Mucosa of descending colon (tissue), 3 donors: ENCODE measurements around the gene RGSL1. TPM values are rescaled to one million over a fixed set of nuclear protein-coding genes. Genes with fewer than 3 reads are reported as not detected.
A peak's percentile ranks its signal among the peaks of the same experiment; 100 is the strongest.

Source experiments
- ATAC-seq: fragments of 200-7000 bp; cut with Tn5 transposase; one replicate; pipeline ENCODE4 v1.9.1; 2020; ENCODE audit warnings: mild to moderate bottlenecking, moderate library complexity
- DNase-seq, 3 donors: peaks; one replicate each; pipeline ENCODE4 v3.0.0-alpha.2; 2020
- H3K36me3 ChIP-seq: fragments of 200-600 bp; one replicate; pipeline ENCODE4 v1.8.0; 2021; ENCODE audit warnings: low read depth, mild to moderate bottlenecking
- H3K4me1 ChIP-seq: fragments of 200-600 bp; one replicate; pipeline ENCODE4 v1.8.0; 2021; ENCODE audit warnings: low read depth, mild to moderate bottlenecking
- H3K4me3 ChIP-seq: fragments of 200-600 bp; one replicate; pipeline ENCODE4 v1.8.0; 2021; ENCODE audit warnings: mild to moderate bottlenecking
- H3K9me3 ChIP-seq: fragments of 200-600 bp; one replicate; pipeline ENCODE4 v1.8.0; 2021; ENCODE audit warnings: mild to moderate bottlenecking
- intact Hi-C, 2 donors: fragments of 100-400 bp; cut with DNase I in 1 of 2; cut with micrococcal nuclease in 1 of 2; formaldehyde crosslinking; loops; one replicate each; pipeline versions ENCODE4 v1.11.0 to v1.11.1; 2022; cut with DNase I, micrococcal nuclease
- total RNA-seq, 3 donors: library from RNA; stranded (reverse); fragmentation: NEBNext Ultra II Directional in 2 of 3; extraction: Animal tissue kit (Norgen Biotek cat#: 25700) in 2 of 3; gene quantifications; one replicate each; pipeline versions ENCODE4 v1.2.1 to v1.2.4, GENCODE V29; 2021 to 2023
- TF ChIP-seq, protein P1 (sequence below): fragments of 200-600 bp; IDR thresholded peaks from one replicate; pipeline ENCODE4 v1.8.0; 2022; ENCODE audit warnings: antibody characterized with exemption, mild to moderate bottlenecking
- donor health status: DM: no; HTN: no; CAD: no; lungs with moderate emphysema.
- donor health status: DM: no; HTN: no; CAD: no.
- donor health status: DM: no; HTN: yes; CAD: no.

The RGSL1 gene
- total RNA-seq, 3 donors from 2014 or later, result not detected

DNA sequence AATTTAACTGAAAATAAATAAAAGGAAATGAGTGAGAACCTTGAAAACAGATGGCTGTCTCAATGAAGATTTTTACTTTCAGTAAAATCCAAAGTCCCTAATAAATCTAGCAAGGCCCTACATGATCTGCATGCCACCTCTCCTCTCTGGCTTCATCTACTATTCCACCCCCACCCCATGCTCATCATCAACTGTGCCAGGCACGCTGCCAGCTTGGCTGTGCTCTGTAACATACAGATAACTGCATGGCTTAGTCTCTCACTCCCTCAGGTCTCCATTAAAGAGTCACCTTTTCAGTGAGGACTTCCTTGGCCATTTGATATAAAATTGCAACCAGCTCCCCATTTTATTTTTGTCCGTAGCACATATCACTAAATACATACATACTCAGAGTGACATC, 26.7 kb downstream of the RGSL1 start:
- no peak overlapping the region for H3K4me3 ChIP-seq
- TF ChIP-seq, protein P1, sequence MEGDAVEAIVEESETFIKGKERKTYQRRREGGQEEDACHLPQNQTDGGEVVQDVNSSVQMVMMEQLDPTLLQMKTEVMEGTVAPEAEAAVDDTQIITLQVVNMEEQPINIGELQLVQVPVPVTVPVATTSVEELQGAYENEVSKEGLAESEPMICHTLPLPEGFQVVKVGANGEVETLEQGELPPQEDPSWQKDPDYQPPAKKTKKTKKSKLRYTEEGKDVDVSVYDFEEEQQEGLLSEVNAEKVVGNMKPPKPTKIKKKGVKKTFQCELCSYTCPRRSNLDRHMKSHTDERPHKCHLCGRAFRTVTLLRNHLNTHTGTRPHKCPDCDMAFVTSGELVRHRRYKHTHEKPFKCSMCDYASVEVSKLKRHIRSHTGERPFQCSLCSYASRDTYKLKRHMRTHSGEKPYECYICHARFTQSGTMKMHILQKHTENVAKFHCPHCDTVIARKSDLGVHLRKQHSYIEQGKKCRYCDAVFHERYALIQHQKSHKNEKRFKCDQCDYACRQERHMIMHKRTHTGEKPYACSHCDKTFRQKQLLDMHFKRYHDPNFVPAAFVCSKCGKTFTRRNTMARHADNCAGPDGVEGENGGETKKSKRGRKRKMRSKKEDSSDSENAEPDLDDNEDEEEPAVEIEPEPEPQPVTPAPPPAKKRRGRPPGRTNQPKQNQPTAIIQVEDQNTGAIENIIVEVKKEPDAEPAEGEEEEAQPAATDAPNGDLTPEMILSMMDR, result no peak
- no peaks in the 10 kb centered on the region for H3K4me1 ChIP-seq
- no peaks in the 10 kb centered on the region for H3K9me3 ChIP-seq
- DNase-seq (no peak), ATAC-seq (no peak)
- H3K36me3 ChIP-seq, result no peaks in the 10 kb centered on the region
- intact Hi-C loops, result no loop called here

DNA sequence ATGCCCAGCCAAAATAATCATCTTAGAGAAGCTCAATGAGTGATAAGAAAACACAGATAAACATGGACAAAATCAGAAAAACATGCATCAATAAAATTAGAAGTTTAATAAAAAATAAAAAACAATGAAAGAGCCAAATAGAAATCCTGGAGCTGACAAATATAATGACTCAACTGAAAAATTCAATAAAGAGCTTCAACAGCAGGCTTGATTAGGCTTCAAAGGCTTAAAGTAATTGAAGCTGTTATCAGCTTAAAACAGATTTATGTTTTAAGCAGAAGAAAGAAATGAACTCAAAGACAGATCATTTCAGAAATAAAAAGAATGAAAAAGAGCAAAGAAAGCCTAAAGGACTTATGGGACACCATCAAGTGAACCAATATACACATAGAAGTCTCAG, 28.3 kb downstream of the RGSL1 start:
- TF ChIP-seq, protein P1, result no peak
- Histone ChIP-seq H3K4me1 (no peaks in the 10 kb centered on the region), H3K36me3 (no peaks in the 10 kb centered on the region), H3K9me3 (no peaks in the 10 kb centered on the region), H3K4me3 (no peak overlapping the region)
- ATAC-seq (no peak), DNase-seq (no peak)
- intact Hi-C loops, result no loop called here

DNA sequence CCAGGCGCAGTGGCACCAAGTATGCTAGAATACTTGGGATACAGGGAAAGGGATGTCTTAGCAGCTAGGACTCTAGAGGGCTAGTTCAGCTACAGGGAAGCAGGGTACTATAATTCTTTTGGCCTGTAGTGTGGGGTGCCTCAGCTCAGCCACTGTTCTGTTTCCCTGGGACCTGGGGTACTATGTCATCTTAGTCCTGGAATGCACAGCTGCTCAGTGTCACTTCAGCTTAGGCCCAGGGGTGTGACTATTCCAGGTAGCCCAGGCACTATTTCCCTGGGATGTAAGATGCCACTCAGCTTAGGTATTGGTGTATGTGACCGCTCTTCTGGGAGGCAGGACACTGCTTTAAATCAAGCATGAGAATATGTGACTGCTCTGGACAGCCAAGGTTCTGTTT, 34.1 kb downstream of the RGSL1 start:
- no peak for ATAC-seq
- intact Hi-C loops, result no loop called here
- no peak for DNase-seq
- no peak overlapping the region for H3K4me3 ChIP-seq
- TF ChIP-seq, protein P1, result no peak
- no peaks in the 10 kb centered on the region for H3K36me3 ChIP-seq
- no peaks in the 10 kb centered on the region for H3K9me3 ChIP-seq
- H3K4me1 ChIP-seq, result no peaks in the 10 kb centered on the region

DNA sequence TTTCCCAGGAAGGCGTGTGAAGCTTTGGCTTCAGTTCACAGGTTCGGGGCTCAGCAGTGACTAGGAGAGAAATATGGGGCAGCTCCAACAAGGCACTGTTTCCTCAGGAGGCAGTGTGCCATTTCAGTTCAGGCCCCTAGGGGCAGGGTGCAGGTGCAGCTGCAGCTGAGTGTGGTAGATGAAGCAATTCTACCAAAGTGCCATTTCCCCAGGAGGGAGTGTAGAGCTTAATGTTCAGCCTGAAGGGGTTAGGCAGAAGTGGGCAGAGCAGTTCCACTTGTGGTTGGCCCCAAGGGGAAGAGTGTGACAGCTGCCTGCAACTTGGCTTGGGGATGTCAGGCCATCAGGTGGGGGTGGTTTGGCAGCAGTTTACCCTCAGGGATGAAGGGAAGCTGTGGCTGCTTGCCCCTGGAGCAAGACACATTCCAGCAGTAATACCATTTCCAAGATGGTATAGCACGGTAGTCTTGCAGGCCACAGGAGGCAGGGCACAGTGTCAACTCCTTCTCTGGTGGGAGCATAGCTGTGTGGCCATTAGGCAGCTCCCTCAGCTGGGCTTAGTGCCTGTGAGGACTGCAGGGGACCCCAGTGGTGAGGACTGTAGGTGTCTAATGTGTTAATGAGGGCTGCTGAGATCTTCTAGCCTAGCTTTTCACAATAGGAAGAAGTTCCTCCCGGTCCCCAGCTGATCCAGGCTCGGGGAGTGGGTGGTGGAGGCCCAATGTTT, 34.7 kb downstream of the RGSL1 start:
- Histone ChIP-seq H3K36me3 (no peaks in the 10 kb centered on the region), H3K9me3 (no peaks in the 10 kb centered on the region), H3K4me3 (no peak overlapping the region), H3K4me1 (no peaks in the 10 kb centered on the region)
- DNase-seq, result no peak
- TF ChIP-seq, protein P1, result peak; percentile 16
- intact Hi-C loops, result no loop called here
- peak; percentile 80 for ATAC-seq

DNA sequence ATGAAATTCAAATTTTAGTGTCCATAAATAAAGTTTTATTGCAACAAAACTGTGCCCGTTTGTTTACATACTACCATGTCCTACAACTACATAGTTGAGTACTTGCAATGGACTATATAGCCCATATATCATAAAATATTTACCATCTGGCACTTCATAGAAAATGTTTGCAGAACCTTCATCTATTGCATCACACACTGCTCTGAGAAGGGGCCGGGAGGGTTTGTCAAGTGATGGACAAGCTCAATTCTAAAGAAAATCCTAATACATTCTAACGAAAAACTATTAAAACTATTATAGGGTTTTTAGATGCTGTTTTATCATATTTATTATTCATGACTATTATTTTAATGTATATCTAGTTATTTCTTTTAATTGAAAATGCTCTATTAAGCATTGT, 35.9 kb downstream of the RGSL1 start:
- intact Hi-C loops, result no loop called here
- H3K4me1 ChIP-seq, result no peaks in the 10 kb centered on the region
- ATAC-seq (no peak), DNase-seq (no peak)
- no peaks in the 10 kb centered on the region for H3K36me3 ChIP-seq
- H3K4me3 ChIP-seq, result no peak overlapping the region
- H3K9me3 ChIP-seq, result no peaks in the 10 kb centered on the region
- TF ChIP-seq, protein P1, result no peak

DNA sequence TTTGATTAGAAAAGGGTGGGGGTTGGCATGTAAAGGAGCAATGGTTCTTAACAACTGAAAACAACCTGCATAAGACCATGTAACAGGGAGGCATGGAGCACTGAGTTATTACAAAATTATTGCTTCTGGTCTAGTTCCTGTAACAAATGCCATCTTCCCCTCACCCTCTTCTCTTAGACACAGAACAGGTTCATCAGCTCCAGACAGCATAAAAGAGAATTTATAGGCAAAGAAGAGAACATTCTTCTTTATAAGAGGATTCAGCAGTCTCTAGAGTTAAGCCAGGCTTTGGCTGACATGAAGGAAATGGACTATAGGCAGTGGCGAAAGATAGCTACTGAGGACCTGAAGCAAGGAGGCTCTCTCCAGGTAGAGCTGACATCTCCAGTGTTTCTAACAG, 38.9 kb downstream of the RGSL1 start:
- ATAC-seq (no peak), DNase-seq (no peak)
- Histone ChIP-seq H3K36me3 (no peaks in the 10 kb centered on the region), H3K9me3 (no peaks in the 10 kb centered on the region), H3K4me3 (no peak overlapping the region), H3K4me1 (no peaks in the 10 kb centered on the region)
- TF ChIP-seq, protein P1, result no peak
- intact Hi-C loops, result no loop called here
